DMS53 (cell line): ENCODE data around the gene CAPS2.

Experiments
- DNase-seq: peaks from one replicate; lab custom pipeline; 2025; lab: John Stamatoyannopoulos, UW

CAPS2 gene

GRCh38 chr12:75305412-75306332 is 24.5 kb downstream of the CAPS2 start:
- no peak for DNase-seq

- DNase-seq: no peak
Observed at GRCh38 chr12:75302781-75303180, 27.3 kb downstream of the CAPS2 start.

GRCh38 chr12:75302225-75302624 is 27.9 kb downstream of the CAPS2 start:
- no peak for DNase-seq

- DNase-seq: no peak
Observed at GRCh38 chr12:75294797-75295196, 35.3 kb downstream of the CAPS2 start.

- no peak for DNase-seq
Observed at GRCh38 chr12:75294336-75294735, 35.8 kb downstream of the CAPS2 start.

GRCh38 chr12:75291014-75291413 is 39.1 kb downstream of the CAPS2 start:
- no peak for DNase-seq

- DNase-seq: peak; percentile 42
Observed at GRCh38 chr12:75289753-75290152, 40.4 kb downstream of the CAPS2 start.

GRCh38 chr12:75288860-75289259 is 41.3 kb downstream of the CAPS2 start:
- DNase-seq: no peak

GRCh38 chr12:75275702-75276101 is 54.4 kb downstream of the CAPS2 start:
- DNase-seq: no peak

GRCh38 chr12:75271576-75271975 is 58.5 kb downstream of the CAPS2 start:
- no peak for DNase-seq

- DNase-seq: peak; percentile 72
Observed at GRCh38 chr12:75270157-75270556, 60.0 kb downstream of the CAPS2 start.

- no peak for DNase-seq
Observed at GRCh38 chr12:75269209-75269608, 60.9 kb downstream of the CAPS2 start.

GRCh38 chr12:75260316-75260715 is 69.8 kb downstream of the CAPS2 start:
- DNase-seq: no peak

- DNase-seq: no peak
Observed at GRCh38 chr12:75259143-75259542, 71.0 kb downstream of the CAPS2 start.

GRCh38 chr12:75257510-75257909 is 72.6 kb downstream of the CAPS2 start:
- DNase-seq: no peak

- DNase-seq: no peak
Observed at GRCh38 chr12:75245108-75245507, 85.0 kb downstream of the CAPS2 start.

- DNase-seq: no peak
Observed at GRCh38 chr12:75239987-75240386, 90.1 kb downstream of the CAPS2 start.

- peak; percentile 27 for DNase-seq
Observed at GRCh38 chr12:75236206-75236605, 93.9 kb downstream of the CAPS2 start.

- DNase-seq: no peak
Observed at GRCh38 chr12:75227132-75227531, 103.0 kb downstream of the CAPS2 start.
